NCI-H1694 (cell line): ENCODE measurements around the gene UBE2V1.
A peak's percentile ranks its signal among the peaks of the same experiment; 100 is the strongest.
"Not testable (repeated sequence)": the region's sequence is repeated elsewhere in the genome, so short reads cannot be mapped to it uniquely, and the experiment has no call there.

ENCODE experiments used
- DNase-seq: peaks from one replicate; lab custom pipeline; 2025; lab: John Stamatoyannopoulos, UW

Gene UBE2V1

GRCh38 chr20:50112512-50113419, at the start of gene UBE2V1:
TSS of gene UBE2V1 (minus strand) at chr20:50113150. CDS start at chr20:50113128, 22 bp downstream.
- DNase-seq = peak; percentile 18

DNA sequence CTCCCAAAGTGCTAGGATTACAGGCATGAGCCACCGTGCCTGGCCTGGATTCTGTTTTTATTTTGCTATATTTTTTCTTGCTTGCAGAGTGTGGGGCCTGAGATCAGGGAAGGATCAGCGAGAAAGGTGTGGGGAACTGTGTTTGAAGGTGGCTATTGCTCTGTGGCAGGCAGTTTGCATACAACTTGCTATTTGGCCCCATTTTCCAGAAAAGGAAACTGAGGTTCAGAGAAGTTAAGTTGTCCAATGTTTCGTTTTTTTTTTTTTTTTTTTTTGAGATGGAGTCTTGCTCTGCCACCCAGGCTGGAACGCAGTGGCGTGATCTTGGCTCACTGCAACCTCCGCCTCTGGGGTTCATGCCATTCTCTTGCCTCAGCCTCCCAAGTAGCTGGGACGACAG, 48.5 kb upstream of the UBE2V1 start:
- DNase-seq = not testable (repeated sequence)

DNA sequence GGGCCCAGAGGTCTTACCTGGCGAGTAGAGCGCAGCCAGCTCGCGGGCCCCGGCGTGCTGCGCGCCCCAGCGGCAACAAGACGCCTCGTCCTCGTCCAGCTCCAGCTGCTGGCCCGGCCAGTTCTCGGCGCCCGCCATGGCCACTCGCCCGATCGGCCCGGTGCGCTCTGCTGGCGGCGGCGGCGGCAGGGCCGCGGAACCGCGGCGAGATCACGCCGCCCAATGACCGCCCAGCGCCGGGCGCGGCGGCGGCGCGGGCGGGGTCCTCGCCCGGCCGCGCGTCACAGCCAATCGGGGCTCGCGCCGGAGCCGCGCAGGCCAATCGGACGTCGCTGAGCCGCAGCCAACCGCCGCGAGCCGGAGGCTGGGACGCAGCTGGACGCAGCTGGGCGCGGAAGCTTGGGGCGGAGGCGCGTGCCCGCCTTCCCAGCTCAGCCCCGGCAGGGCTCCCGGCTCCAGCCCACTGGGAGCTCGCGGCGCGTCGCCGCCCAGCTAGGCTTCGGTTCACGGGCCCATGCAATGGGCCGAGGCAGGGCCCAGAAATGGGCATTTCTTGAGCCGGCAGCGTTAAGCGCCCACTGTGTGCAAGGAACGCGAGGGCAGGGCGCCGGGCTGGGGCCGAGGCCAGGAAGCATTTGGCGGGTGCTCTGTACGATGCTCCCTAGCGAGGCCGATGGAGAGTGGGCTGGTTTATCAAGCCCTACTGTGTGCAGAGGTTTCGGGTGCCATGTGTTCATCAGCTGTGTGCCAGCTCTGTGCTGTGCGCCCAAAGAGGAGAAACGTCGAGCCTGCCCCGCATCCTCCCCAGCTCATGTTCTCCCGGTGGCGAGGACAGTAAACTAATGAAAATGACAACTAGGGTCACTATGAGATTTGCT, 40.8 kb upstream of the UBE2V1 start, which contains the start of gene PEDS1:
TSS of gene PEDS1 (minus strand) at position 224 of the 878 bp plus-strand sequence. CDS start at position 138, 86 bp downstream.
- DNase-seq = peak; percentile 54

DNA sequence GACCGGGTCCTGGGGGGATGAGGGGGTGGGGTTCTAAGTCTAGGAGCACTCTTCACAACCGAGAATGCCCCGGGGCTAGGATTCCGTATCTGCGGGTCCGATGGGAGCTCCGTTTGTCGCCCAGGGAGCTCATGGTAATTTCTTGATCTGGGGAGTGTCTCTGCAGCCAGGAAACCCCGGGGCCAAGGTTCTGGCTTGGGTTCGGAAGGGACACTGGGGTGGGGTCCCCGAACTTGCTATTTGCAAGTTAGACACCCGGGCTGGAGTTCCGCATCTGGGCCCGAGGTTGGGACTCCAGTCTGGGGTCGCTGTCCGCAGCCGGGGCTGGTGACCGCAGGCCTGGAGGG, 40.2 kb upstream of the UBE2V1 start:
- DNase-seq = no peak

GRCh38 chr20:50152394-50153152, 39.6 kb upstream of the UBE2V1 start:
- no peak for DNase-seq

- DNase-seq = no peak
Measured at GRCh38 chr20:50151034-50151743, 38.2 kb upstream of the UBE2V1 start.

GRCh38 chr20:50149481-50150254, 36.7 kb upstream of the UBE2V1 start:
- no peak for DNase-seq

GRCh38 chr20:50146732-50147662, 34.0 kb upstream of the UBE2V1 start:
- no peak for DNase-seq

- no peak for DNase-seq
Measured at GRCh38 chr20:50146214-50146613, 33.3 kb upstream of the UBE2V1 start.

DNA sequence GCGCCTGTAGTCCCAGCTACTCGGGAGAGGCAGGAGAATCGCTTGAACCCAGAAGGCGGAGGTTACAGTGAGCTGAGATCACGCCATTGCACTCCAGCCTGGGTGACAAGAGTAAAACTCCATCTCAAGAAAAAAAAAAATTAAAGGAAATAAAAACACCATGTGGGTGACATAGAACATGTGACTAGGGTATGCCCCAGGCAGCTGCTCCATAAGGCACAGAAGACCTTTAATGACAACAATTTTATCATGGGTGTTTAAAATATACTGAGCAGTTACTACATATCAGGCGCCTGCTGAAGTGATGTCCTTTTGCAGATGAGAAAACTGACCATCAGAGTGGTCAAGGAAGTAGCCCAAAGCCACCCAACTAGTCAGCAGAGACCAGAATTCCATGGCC, 32.6 kb upstream of the UBE2V1 start:
- DNase-seq = no peak

GRCh38 chr20:50144362-50144761, 31.4 kb upstream of the UBE2V1 start:
- DNase-seq = no peak

DNA sequence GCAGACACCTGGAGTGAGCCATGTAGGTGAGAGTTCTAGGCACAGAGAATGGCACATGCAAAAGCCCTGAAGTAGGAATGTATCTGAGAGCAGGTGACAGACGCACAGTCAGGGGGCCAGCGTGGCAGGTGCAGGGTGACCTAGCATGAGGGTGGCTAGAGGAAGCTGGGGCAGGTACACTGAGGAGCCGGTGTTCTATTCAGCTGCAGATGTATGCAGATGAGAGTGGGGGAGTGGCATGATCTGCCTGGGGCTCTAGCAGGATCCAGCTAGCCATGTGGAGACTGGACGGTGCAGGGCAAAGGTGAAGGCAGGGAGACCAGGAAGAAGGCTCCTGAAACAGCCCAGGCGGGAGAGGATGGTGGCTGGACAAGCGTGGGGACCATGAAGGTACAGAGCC, 29.9 kb upstream of the UBE2V1 start:
- no peak for DNase-seq

- no peak for DNase-seq
Measured at GRCh38 chr20:50141811-50142561, 29.0 kb upstream of the UBE2V1 start.

- no peak for DNase-seq
Measured at GRCh38 chr20:50141018-50141675, 28.2 kb upstream of the UBE2V1 start.

- no peak for DNase-seq
Measured at GRCh38 chr20:50140339-50140859, 27.4 kb upstream of the UBE2V1 start.

DNA sequence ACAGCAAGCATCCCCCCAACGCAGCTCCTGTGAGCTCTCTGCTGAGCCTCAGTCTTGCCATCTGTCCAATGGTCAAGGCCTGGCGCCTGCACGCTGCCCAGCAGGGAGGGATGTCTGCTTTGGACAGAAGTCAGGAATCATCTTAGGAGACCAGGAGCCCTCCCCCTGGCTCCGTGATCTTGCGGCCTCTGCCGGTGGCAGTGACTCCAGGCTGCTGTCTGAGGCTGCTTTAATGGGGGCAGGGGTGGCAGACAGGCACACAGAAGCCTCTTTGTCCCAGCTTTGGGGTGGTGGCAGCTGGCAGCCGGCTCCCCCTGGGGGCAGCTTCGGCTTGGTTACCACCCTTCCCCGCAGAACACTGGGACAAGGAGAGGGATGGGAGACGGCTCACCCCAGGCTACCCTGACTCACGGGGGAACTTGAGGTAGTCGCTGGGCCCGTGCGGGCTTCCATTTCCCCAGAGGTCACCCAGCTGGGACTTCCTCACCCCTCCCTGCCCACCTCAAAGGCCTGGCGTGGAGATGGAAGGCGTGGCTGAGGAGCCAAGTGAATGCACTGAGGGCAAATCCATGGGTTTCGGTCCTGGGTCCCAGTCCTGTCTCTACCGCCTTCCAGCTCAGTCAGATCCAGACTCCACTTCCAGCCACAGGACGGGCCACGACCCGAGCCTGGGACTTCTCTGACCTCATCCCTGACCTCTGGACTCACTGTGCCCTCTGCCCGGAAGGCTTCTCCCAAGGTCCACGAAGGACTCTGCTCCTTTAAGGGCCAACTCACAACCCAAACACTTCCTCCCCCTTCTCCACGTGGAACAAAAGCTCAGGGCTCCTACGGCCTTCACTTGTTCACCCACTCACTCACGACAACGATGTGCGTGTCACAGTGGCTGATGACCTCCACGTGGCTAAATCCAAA, 25.8 kb upstream of the UBE2V1 start:
- DNase-seq = no peak

- DNase-seq = no peak
Measured at GRCh38 chr20:50138120-50138478, 25.1 kb upstream of the UBE2V1 start.
